GM19395 (cell line): ENCODE results near the gene CYP2D6.
"Not testable (repeated sequence)": the region's sequence is repeated elsewhere in the genome, so short reads cannot be mapped to it uniquely, and the experiment has no call there.

ENCODE experiments used
- ATAC-seq: cut with Tn5 transposase; IDR thresholded peaks from one replicate; pipeline ENCODE4 v1.9.1; 2021; ENCODE audit warnings: mild to moderate bottlenecking, moderate library complexity; ENCODE audit not compliant: unreplicated experiment

Gene CYP2D6

DNA sequence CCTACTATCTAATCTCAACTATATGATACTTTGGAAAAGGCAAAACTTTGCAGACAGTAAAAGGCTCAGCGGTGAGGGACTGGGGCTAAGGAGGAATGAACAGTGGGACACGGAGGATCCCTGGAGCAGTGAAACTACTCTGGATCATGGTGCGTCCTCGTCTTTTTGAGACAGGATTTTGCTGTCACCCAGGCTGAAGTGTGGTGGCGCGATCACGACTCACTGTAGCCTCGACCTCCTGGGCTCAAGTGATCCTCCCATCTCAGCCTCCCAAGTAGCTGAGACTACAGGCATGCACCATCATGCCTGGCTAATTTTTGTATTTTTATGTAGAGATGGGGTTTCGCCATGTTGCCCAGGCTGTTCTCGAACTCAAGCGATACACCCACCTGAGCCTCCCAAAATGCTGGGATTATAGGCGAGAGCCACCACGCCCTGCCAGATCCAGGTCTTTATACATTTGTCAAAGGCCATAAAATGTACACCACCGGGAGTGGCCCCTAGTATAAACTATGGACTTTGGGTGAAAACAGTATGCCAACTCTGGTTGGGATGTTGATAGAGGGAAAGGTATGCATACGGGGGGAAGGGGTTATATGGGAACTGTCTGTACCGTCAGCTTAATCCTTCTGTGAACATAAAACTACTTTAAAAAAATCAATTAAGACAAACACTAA, 28.0 kb upstream of the CYP2D6 start:
- ATAC-seq: no peak

DNA sequence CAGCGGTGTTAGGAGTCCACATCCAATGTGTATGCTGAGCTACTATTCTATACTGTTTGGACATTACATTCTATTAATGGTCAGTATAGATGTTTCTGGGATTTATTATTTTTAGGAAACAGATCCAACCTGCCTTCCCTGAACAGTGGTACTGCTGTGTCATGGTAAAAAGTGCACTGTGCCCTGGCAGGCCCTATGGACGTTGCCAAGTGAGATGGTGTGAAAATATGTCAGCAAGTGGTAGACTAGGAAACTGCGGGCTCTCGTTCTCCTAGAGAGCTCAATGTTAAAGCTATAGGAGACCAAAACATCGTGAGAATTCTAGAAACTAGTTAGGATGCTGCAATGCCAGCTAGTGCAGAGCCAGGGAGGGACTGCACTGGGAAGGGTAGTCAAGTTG, 26.0 kb upstream of the CYP2D6 start:
- no peak for ATAC-seq

DNA sequence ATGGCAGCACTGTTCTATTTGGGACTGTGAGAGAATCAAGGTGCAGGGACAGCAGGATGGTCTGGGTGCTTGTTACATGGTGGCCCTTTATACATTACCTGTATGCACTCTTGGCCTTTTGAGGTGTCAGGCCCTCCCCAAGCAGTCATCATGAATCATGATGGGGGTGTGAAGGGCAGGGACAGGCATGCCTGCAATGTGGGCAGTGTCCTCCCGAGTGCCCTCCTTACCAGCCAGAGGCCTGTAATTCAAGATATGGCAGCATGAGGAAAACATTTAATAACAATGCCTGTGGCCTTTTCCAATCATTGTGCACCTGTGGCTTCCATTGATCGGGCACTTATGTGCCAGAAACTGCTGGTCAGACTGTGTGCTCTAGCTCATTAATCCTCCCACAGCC, 25.5 kb upstream of the CYP2D6 start:
- no peak for ATAC-seq

DNA sequence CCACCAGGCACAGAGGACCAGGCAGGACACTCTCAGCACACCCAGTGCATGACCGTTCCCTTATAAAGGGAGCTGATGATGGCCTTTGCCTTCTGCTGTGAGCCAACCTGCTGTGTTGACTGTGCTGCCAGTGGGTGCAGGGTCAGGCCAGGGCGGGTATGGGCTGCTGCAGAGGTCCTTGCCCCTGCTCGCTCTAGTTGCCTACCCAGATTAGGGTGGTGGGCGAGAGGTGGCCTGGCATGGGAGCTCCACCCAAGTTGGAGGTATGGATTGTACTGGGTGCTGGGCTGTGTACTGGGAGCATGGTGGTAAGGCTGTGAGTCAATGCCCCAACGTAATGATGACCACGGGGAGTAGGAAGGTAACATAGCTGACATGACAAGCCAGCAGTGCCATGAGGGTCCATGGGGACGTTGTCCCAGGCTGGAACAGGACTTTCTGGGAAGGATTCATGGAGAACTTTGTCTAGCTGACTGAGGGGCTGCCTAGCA, 24.5 kb upstream of the CYP2D6 start:
- ATAC-seq: no peak

DNA sequence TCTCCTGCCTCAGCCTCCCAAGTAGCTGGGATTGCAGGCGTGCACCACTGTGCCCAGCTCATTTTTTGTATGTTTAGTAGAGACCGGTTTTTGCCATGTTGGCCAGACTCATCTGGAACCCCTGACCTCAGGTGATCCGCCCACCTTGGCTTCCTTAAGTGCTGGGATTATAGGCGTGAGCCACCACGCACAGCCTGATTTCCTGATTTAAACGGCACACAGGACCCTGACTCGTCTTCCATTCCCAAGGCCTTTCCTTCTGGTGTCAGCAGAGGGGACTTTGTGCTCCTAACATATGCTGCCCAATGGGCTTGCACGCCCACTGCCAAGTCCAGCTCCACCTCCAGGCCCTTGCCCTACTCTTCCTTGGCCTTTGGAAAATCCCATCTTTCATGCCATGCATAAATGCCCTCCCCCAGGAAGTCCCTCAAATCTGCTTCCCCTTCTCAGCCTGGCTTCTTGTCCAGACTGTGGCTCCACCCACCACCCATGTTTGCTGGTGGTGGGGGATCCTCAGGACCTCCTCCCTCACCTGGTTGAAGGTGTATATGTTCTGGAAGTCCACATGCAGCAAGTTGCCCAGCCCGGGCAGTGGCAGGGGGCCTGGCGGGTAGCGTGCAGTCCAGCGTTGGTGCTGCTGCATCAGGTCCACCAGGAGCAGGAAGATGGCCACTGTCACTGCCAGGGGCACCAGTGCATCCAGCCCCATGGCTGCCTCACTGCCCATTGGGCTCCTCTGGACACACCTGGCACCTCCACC, 23.9 kb upstream of the CYP2D6 start:
- ATAC-seq: no peak

DNA sequence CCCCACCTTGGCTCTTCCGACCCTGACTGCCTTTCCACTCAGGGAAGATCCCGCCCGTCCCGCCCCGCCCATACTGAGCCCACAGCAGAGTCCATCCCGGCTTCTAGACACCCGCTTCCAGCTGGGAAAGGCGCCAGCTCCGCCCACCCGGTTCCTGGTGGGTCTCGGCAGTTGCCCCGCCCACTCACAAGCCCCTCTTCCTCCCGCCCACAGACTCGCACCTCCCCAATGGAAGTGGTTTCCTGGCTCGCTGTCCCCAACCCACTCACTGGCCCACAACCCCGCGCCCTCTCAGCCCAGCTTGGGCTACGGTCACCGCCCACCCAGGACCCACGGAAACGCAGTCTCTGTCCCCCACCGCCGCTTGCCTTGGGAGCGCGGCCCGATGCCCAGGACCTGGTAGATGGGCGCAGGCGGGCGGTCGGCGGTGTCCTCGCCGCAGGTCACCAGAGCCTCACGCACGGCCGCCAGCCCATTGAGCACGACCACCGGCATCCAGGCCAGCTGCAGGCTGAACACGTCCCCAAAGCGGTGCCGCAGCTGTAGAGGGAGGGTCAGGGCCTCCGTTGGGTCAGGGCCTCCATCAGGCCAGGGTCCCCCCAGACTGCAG, 22.2 kb upstream of the CYP2D6 start:
- ATAC-seq: no peak

DNA sequence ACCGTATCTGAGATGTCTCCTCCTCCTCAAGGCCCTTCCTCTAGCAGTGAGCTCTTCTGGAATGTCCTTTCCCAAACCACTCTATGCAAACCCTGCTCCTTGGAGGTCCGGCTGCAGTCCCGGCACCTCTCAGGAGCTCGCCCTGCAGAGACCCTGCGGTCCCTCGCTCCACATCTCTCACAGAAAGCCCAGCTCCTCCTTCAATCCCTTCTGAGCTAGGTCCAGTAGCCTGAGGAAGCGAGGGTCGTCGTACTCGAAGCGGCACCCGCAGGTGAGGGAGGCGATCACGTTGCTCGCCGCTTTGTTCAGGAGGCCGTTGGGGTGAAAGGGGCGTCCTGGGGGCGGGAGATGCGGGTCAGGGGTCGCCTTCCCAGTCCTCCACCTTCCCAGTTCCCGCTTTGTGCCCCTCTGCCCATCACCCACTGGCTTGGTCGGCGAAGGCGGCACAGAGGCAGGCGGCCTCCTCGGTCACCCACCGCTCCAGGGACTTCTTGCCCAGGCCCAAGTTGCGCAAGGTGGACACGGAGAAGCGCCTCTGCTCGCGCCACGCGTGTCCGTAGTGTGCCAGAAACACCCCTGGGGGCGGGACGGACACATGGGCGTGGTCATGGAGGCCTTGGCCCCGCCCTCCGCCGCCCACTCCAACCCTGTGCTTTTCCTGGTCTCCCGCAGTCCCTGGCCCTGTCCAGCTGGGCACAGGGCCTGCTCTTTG, 21.5 kb upstream of the CYP2D6 start:
- no peak for ATAC-seq

DNA sequence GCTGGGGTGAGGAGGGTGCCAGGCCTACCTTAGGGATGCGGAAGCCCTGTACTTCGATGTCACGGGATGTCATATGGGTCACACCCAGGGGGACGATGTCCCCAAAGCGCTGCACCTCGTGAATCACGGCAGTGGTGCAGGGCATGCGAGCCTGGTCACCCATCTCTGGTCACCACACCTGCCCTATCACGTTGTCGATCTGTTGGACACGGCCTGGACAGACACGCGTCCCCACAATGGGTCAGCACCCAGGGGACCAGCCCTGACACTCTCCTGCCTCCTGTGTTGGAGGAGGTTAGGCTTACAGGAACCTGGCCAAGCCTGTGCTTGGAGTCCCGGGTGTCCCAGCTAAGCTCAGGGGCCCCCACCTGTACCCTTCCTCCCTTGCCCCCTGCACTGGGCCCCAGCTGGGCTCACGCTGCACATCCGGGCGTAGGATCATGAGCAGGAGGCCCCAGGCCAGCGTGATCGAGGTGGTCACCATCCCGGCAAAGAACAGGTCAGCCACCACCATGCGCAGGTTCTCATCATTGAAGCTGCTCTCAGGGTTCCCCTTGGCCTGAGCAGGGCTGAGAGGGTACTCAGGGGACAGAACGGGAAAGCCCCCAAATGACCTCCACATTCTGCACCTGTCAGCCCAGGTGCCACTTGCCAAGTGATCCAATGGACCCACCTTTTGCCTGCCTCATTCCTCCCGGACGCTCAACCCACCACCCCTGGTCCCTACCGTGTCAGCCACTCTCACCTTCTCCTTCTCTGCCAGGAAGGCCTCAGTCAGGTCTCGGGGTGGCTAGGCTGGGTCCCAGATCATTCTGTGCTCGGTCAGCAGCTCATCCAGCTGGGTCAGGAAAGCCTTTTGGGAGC, 20.3 kb upstream of the CYP2D6 start:
- no peak for ATAC-seq

DNA sequence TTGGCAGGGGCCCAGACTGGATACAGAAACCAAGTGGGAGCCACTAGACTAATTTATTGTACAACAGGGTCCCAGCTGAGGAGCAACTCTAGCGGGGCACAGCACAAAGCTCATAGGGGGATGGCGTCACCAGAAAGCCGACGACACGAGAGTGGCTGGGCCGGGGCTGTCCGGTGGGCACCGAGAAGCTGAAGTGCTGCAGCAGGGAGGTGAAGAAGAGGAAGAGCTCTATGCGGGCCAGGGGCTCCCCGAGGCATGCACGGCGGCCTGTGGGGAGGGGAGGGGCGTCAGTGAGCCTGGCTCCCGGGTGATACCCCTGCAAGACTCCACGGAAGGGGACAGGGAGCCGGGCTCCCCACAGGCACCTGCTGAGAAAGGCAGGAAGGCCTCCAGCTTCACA, 19.2 kb upstream of the CYP2D6 start:
- ATAC-seq: not testable (repeated sequence)

DNA sequence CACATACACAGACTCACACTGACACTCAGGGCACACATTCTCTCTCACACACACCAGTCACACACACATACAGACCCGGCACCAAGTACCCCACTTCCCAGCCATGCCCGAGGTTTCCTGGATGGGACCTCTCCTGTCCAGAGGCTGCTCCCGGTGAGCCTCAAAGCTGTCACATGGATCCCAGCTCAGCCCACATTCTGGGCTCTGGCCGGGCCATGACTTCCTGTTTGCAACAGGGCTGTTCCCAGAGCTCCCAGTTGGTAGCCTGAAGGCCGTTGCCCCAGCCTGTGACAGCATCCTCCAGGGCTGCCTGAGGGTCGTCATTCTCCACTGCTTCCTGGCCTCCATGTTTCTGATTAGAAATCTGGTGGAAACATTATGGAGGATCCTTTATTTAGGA, 14.6 kb upstream of the CYP2D6 start:
- ATAC-seq: no peak

DNA sequence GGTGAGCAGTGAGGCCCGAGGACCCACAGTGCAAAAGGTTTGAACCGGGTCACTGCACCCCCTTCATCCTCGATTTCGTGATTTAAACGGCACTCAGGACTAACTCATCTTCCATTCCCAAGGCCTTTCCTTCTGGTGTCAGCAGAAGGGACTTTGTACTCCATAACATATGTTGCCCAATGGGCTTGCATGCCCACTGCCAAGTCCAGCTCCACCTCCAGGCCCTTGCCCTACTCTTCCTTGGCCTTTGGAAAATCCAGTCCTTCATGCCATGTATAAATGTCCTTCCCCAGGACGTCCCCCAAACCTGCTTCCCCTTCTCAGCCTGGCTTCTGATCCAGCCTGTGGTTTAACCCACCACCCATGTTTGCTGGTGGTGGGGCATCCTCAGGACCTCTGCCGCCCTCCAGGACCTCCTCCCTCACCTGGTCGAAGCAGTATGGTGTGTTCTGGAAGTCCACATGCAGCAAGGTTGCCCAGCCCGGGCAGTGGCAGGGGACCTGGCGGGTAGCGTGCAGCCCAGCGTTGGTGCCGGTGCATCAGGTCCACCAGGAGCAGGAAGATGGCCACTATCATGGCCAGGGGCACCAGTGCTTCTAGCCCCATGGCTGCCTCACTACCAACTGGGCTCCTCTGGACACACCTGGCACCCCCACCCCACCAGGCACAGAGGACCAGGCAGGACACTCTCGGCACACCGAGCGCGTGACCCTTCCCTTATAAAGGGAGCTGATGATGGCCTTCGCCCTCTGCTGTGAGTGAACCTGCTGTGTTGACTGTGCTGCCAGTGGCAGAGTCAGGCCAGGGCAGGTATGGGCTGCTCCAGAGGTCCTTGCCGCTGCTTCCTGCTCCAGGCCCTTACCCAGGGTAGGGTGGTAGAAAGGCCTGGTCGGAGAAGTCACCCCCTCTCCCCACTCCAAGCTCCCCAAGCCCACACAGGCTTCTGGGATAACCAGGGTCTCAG, 13.5 kb upstream of the CYP2D6 start:
- not testable (repeated sequence) for ATAC-seq

DNA sequence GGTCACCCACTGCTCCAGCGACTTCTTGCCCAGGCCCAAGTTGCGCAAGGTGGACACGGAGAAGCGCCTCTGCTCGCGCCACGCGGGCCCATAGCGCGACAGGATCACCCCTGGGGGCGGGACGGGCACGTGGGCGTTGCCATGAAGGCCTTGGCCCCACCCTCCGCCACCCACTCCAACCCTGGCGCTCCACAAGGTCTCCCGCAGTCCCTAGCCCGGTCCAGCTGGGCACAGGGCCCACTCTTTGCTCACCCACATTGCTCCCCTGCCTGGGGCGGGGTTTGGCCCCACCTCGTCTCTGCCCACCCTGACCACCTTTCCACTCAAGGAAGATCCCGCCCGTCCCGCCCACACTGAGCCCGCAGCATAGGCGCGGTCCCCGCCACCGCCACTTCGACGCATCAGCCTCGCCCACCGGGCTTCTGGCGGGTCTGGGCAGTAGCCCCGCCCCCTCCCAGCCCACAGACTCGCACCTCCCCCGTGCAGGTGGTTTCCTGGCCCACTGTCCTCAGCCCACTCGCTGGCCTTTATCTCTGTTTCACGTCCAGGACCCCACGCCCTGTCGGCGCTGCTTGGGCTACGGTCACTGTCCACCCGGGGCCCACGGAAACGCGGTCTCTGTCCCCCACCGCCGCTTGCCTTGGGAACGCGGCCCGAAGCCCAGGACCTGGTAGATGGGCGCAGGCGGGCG, 12.3 kb upstream of the CYP2D6 start:
- no peak for ATAC-seq

DNA sequence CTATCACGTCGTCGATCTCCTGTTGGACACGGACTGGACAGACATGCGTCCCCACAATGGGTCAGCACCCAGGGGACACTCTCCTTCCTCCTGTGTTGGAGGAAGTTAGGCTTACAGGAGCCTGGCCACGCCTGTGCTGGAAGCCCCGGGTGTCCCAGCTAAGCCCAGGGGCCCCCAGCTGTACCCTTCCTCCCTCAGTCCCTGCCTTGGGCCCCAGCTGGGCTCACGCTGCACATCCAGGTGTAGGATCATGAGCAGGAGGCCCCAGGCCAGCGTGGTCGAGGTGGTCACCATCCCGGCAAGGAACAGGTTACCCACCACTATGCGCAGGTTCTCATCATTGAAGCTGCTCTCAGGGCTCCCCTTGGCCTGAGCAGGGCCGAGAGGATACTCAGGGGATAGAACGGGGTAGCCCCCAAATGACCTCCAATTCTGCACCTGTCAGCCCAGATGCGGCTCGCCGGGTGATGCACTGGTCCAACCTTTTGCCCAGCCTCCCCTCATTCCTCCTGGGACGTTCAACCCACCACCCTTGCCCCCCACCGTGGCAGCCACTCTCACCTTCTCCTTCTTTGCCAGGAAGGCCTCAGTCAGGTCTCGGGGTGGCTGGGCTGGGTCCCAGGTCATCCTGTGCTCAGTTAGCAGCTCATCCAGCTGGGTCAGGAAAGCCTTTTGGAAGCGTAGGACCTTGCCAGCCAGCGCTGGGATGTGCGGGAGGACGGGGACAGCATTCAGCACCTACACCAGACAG, 10.9 kb upstream of the CYP2D6 start:
- not testable (repeated sequence) for ATAC-seq

DNA sequence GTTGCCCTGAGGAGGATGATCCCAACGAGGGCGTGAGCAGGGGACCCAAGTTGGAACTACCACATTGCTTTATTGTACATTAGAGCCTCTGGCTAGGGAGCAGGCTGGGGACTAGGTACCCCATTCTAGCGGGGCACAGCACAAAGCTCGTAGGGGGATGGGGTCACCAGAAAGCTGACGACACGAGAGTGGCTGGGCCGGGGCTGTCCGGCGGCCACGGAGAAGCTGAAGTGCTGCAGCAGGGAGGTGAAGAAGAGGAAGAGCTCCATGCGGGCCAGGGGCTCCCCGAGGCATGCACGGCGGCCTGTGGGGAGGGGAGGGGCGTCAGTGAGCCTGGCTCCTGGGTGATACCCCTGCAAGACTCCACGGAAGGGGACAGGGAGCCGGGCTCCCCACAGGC, 9.5 kb upstream of the CYP2D6 start:
- not testable (repeated sequence) for ATAC-seq

DNA sequence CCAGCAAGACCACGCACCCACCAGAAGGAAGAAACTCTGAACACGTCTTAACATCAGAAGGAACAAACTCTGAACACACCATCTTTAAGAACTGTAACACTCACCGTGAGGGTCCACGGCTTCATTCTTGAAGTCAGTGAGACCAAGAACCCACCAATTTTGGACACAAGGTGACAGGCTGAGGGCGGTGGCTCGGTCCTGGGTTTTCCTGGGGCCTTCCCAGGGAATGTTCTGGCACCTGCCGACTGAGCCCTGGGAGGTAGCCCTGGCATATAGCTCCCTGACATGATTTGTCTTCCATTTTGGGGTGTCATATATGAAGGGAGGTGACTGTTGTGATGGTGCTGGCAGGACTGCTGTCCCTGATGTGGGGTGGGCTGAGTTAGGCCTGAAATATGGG, 8.9 kb upstream of the CYP2D6 start:
- not testable (repeated sequence) for ATAC-seq

DNA sequence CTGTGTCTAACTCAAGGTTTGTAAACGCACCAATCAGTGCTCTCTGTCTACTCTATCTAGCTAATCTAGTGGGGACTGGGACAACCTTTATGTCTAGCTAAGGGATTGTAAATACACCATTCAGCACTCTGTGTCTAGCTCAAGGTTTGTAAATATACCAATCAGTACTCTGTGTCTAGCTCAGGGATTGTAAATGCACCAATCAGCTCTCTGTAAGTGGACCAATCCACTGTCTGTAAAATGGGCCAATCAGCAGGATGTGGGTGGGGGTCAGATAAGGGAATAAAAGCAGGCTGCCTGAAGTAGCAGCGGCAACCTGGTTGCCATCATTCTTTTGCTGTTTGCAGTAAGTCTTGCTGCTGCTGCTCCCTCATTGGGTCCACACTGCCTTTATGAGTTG, 8.4 kb upstream of the CYP2D6 start:
- ATAC-seq: no peak

DNA sequence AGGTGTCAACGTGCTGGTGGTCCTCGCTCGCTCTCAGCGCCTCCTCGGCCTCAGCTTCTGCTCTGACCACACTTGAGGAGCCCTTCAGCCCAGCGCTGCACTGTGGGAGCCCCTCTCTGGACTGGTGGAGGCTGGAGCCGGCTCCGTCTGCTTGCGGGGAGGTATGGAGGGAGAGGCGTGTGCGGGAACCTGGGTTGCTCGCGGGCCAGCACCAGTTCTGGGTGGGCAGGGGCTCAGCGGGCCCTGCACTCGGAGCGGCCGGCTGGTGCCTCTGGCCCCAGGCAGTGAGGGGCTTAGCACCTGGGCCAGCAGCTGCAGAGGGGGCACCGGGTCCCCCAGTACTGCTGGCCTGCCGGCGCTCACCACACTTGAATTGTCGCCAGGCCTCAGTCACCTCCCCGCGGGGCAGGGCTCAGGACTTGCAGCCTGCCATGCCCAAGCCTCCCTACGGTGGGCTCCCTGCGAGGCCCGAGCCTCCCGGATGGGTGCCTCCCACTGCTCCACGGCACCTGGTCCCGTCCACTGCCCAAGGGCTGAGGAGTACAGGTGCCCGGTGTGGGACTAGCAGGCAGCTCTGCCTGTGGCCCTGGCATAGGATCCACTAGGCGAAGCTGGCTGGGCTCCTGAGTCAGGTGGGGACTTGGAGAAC, 7.6 kb upstream of the CYP2D6 start:
- no peak for ATAC-seq
